ENCODE measurements around the gene ARMC9. TPM values are rescaled to one million over a fixed set of nuclear protein-coding genes. Genes with fewer than 3 reads are reported as not detected.

ARMC9 gene
- total and polyA plus RNA-seq, 11 donors = 0.95 to 4.7 (median 2.4) TPM

GRCh38 chr2:231418820-231419640 lies 220.6 kb downstream of the ARMC9 start:
- Histone ChIP-seq H3K27ac (no peak overlapping the region), H3K36me3 (no peaks in the 10 kb centered on the region), H3K27me3 (peaks cover 0 to 4% (median 0%) of the 10 kb centered on the region in 9 donors), H3K9me3 (no peaks in the 10 kb centered on the region), H3K4me1 (no peaks in the 10 kb centered on the region), H3K4me3 (no peak overlapping the region)
- WGBS, 4 donors = 84 to 88% (median 86%) methylated on average over 22 to 26 of the region's 26 CpGs
- ATAC-seq (no peak), DNase-seq (no peak)
- intact Hi-C loops (cut with DNase I) = loop anchor here in 3 of 10 donors (10.0 kb wide), 1 partner anchor 314 kb away; no protein-coding TSS in a partner anchor
- TF ChIP-seq CTCF (IDR thresholded peaks at IDR 0.05) (no peak), POLR2A (IDR thresholded peaks at IDR 0.05) (no peak)

GRCh38 chr2:231421051-231421580 lies 222.7 kb downstream of the ARMC9 start:
- H3K4me3 ChIP-seq = no peak overlapping the region
- 79 to 86% (median 83%) methylated on average over 9 of the region's 9 CpGs for whole genome bisulfite sequencing, 4 donors
- DNase-seq (no peak), ATAC-seq (no peak)
- H3K27ac ChIP-seq = no peak overlapping the region
- intact Hi-C loops (cut with DNase I) = no loop called here
- no peaks in the 10 kb centered on the region for H3K4me1 ChIP-seq
- no peaks in the 10 kb centered on the region for H3K36me3 ChIP-seq
- H3K9me3 ChIP-seq = no peaks in the 10 kb centered on the region
- no peak for TF ChIP-seq CTCF (IDR thresholded peaks at IDR 0.05)
- no peak for TF ChIP-seq POLR2A (IDR thresholded peaks at IDR 0.05)
- H3K27me3 ChIP-seq = no peaks in the 10 kb centered on the region

GRCh38 chr2:231422056-231422455 lies 223.6 kb downstream of the ARMC9 start:
- Histone ChIP-seq H3K27ac (no peak overlapping the region), H3K27me3 (no peaks in the 10 kb centered on the region), H3K4me1 (no peaks in the 10 kb centered on the region), H3K36me3 (no peaks in the 10 kb centered on the region), H3K9me3 (no peaks in the 10 kb centered on the region), H3K4me3 (no peak overlapping the region)
- DNase-seq = no peak
- WGBS, 4 donors = 75 to 87% (median 84%) methylated on average over 2 of the region's 2 CpGs
- TF ChIP-seq POLR2A (IDR thresholded peaks at IDR 0.05) (no peak), CTCF (IDR thresholded peaks at IDR 0.05) (no peak)
- intact Hi-C loops (cut with DNase I) = no loop called here
- no peak for ATAC-seq

GRCh38 chr2:231423176-231423575 lies 224.7 kb downstream of the ARMC9 start:
- DNase-seq (no peak), ATAC-seq (no peak)
- H3K4me1 ChIP-seq = no peaks in the 10 kb centered on the region
- TF ChIP-seq POLR2A (IDR thresholded peaks at IDR 0.05) (no peak), CTCF (IDR thresholded peaks at IDR 0.05) (no peak)
- intact Hi-C loops (cut with DNase I) = no loop called here
- 87 to 96% (median 93%) methylated on average over 10 of the region's 10 CpGs for WGBS, 4 donors
- H3K27ac ChIP-seq = no peak overlapping the region
- H3K27me3 ChIP-seq = no peaks in the 10 kb centered on the region
- no peaks in the 10 kb centered on the region for H3K36me3 ChIP-seq
- H3K9me3 ChIP-seq = no peaks in the 10 kb centered on the region
- no peak overlapping the region for H3K4me3 ChIP-seq

Small RNAs within 50 kb of the gene (microRNA-seq; reads per million reads assigned to microRNA genes)
- 0 reads per million in 4 donors for gene MIR4777

Other genes with a start within 250 kb of the ARMC9 start
- not detected for gene SPATA3, start 202.5 kb upstream of the ARMC9 start, total RNA-seq
- gene SPATA3, start 202.5 kb upstream of the ARMC9 start, polyA plus RNA-seq = not detected
- gene C2orf72, start 161.1 kb upstream of the ARMC9 start, total RNA-seq = under 1 TPM in 5 of 9 donors, not detected in 4; 0.07 to 0.20 (median 0.08) TPM
- gene C2orf72, start 161.1 kb upstream of the ARMC9 start, polyA plus RNA-seq = under 1 TPM in 1 of 2 donors, not detected in 1; 0.15 TPM
- gene PSMD1, start 141.8 kb upstream of the ARMC9 start, total RNA-seq = 100 to 1,000 TPM in 4 of 9 donors, 10 to 100 TPM in 5; 66.1 to 124 (median 93.7) TPM
- 10 to 100 TPM; 33.2 to 75.2 TPM for gene PSMD1, start 141.8 kb upstream of the ARMC9 start, polyA plus RNA-seq
- 1 to 10 TPM in 2 of 9 donors, under 1 TPM in 7; 0.31 to 2.2 (median 0.72) TPM for gene HTR2B, start 73.6 kb upstream of the ARMC9 start, total RNA-seq
- gene HTR2B, start 73.6 kb upstream of the ARMC9 start, polyA plus RNA-seq = under 1 TPM; 0.25 to 0.61 TPM
- 10 to 100 TPM in 2 of 9 donors, 1 to 10 TPM in 7; 1.2 to 52.4 (median 6.8) TPM for gene B3GNT7, start 197.1 kb downstream of the ARMC9 start, total RNA-seq
- gene B3GNT7, start 197.1 kb downstream of the ARMC9 start, polyA plus RNA-seq = 1 to 10 TPM in 1 of 2 donors, under 1 TPM in 1; 0.68 to 2.2 TPM

Measured in heart left ventricle (tissue), 16 donors.